Posterior vena cava (tissue), 2 donors: Measurements from ENCODE around the gene HINT2. TPM values are rescaled to one million over a fixed set of nuclear protein-coding genes. Genes with fewer than 3 reads are reported as not detected.

Experiments used
- total RNA-seq, 2 donors: library from RNA; stranded (reverse); fragmentation: NEBNext Ultra II Directional; extraction: Animal tissue kit (Norgen Biotek cat#: 25700); gene quantifications; one replicate each; pipeline ENCODE4 v1.2.1, GENCODE V29; 2021
- donor health status: DM: yes; HTN: yes; CAD: no.
- donor health status: DM: yes; HTN: yes; CAD: no.

Gene HINT2
- total RNA-seq, 2 donors from 2014 or later: 20.0 to 26.8 TPM

Other genes starting within 250 kb of the HINT2 start
- gene TESK1, start 209.8 kb downstream of the HINT2 start, total RNA-seq: 10 to 100 TPM; 50.8 to 61.1 TPM
- gene CD72, start 196.6 kb downstream of the HINT2 start, total RNA-seq: 1 to 10 TPM; 2.8 to 4.2 TPM
- gene SIT1, start 164.1 kb downstream of the HINT2 start, total RNA-seq: under 1 TPM; 0.24 to 0.56 TPM
- over 10,000 TPM; 18,238 to 21,166 TPM for gene RMRP, start 157.0 kb downstream of the HINT2 start, total RNA-seq
- gene CCDC107, start 156.8 kb downstream of the HINT2 start, total RNA-seq: 10 to 100 TPM; 54.6 to 60.3 TPM
- gene ARHGEF39, start 149.8 kb downstream of the HINT2 start, total RNA-seq: under 1 TPM; 0.29 to 0.46 TPM
- gene CA9, start 141.1 kb downstream of the HINT2 start, total RNA-seq: 1 to 10 TPM in 1 of 2 donors, not detected in 1; 1.2 TPM
- gene TPM2, start 125.1 kb downstream of the HINT2 start, total RNA-seq: 1,000 to 10,000 TPM; 2,096 to 3,529 TPM
- 100 to 1,000 TPM; 816 to 836 TPM for gene TLN1, start 82.8 kb downstream of the HINT2 start, total RNA-seq
- gene CREB3, start 82.4 kb downstream of the HINT2 start, total RNA-seq: 10 to 100 TPM; 41.7 to 53.0 TPM
- 10 to 100 TPM; 50.1 to 57.7 TPM for gene GBA2, start 65.8 kb downstream of the HINT2 start, total RNA-seq
- gene RGP1, start 65.8 kb downstream of the HINT2 start, total RNA-seq: 10 to 100 TPM; 27.8 to 29.5 TPM
- 1 to 10 TPM in 1 of 2 donors, not detected in 1; 1.7 TPM for gene MSMP, start 60.8 kb downstream of the HINT2 start, total RNA-seq
- 10 to 100 TPM; 27.4 to 47.1 TPM for gene NPR2, start 23.5 kb downstream of the HINT2 start, total RNA-seq
- gene SPAG8, start 2.8 kb downstream of the HINT2 start, total RNA-seq: 1 to 10 TPM in 1 of 2 donors, under 1 TPM in 1; 0.76 to 3.1 TPM
- not detected for gene FAM221B, start 13.7 kb upstream of the HINT2 start, total RNA-seq
- 10 to 100 TPM; 16.1 to 18.5 TPM for gene TMEM8B, start 14.2 kb upstream of the HINT2 start, total RNA-seq
- gene OR13J1, start 55.4 kb upstream of the HINT2 start, total RNA-seq: not detected
- 10 to 100 TPM in 1 of 2 donors, 1 to 10 TPM in 1; 4.8 to 20.1 TPM for gene HRCT1, start 91.2 kb upstream of the HINT2 start, total RNA-seq
- 1 to 10 TPM; 2.5 to 4.0 TPM for gene SPAAR, start 94.4 kb upstream of the HINT2 start, total RNA-seq
- gene OR2S2, start 143.1 kb upstream of the HINT2 start, total RNA-seq: not detected
- 10 to 100 TPM; 20.1 to 30.3 TPM for gene RECK, start 221.9 kb upstream of the HINT2 start, total RNA-seq